Stomach (tissue), 4 donors: ENCODE measurements around the gene GRM4.

Experiments
- EP300 ChIP-seq: sonication (generic); formaldehyde crosslinking; IDR thresholded peaks from one replicate; pipeline ENCODE4 v1.6.1; 2017; ENCODE audit warnings: antibody characterized with exemption
- TF ChIP-seq, protein P1 (sequence below), 7 experiments: fragments of 450-650 bp in 4 of 7; fragments of 200-600 bp in 3 of 7; sonication (generic) in 3 of 7; IDR thresholded peaks; one replicate each; pipeline ENCODE4 v1.5.1; 2016 to 2019; ENCODE audit warnings: antibody characterized with exemption in 7 of 7, control low read depth in 2 of 7, mild to moderate bottlenecking in 1 of 7

- TF ChIP-seq, protein P1, sequence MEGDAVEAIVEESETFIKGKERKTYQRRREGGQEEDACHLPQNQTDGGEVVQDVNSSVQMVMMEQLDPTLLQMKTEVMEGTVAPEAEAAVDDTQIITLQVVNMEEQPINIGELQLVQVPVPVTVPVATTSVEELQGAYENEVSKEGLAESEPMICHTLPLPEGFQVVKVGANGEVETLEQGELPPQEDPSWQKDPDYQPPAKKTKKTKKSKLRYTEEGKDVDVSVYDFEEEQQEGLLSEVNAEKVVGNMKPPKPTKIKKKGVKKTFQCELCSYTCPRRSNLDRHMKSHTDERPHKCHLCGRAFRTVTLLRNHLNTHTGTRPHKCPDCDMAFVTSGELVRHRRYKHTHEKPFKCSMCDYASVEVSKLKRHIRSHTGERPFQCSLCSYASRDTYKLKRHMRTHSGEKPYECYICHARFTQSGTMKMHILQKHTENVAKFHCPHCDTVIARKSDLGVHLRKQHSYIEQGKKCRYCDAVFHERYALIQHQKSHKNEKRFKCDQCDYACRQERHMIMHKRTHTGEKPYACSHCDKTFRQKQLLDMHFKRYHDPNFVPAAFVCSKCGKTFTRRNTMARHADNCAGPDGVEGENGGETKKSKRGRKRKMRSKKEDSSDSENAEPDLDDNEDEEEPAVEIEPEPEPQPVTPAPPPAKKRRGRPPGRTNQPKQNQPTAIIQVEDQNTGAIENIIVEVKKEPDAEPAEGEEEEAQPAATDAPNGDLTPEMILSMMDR (IDR thresholded peaks at IDR 0.05), result no peak
- TF ChIP-seq EP300, result no peak
Observed at GRCh38 chr6:33998660-33999059, 147.2 kb downstream of the GRM4 start.
